ENCODE measurements around the gene EGR4. TPM values are rescaled to one million over a fixed set of nuclear protein-coding genes. Genes with fewer than 3 reads are reported as not detected.

Gene EGR4
- total and polyA plus RNA-seq, 2 donors = 0.05 to 0.14 TPM

- Histone ChIP-seq H3K4me3 (ENCODE audit: low read length in 2 of 2) (no peak overlapping the region), H3K36me3 (ENCODE audit: control insufficient read depth in 2 of 2, insufficient read depth in 2 of 2, low read length in 1 of 2) (no peaks in the 10 kb centered on the region), H3K9me3 (ENCODE audit: control insufficient read depth in 2 of 2, insufficient read depth in 1 of 2, low read length in 1 of 2) (no peaks in the 10 kb centered on the region), H3K27me3 (ENCODE audit: control insufficient read depth in 2 of 2, insufficient read depth in 1 of 2, low read length in 1 of 2) (peaks cover 0 to 2% of the 10 kb centered on the region in 2 donors), H3K4me1 (ENCODE audit: control insufficient read depth in 2 of 2, insufficient read depth in 2 of 2, low read length in 2 of 2) (no peaks in the 10 kb centered on the region), H3K27ac (ENCODE audit: low read depth in 1 of 2, low read length in 1 of 2) (no peak overlapping the region)
- WGBS = 100% methylated on average over 2 of the region's 2 CpGs
- DNase-seq (ENCODE audit: low read depth in 6 of 9, low spot score in 9 of 9) = no peak
These were observed 21.1 kb upstream of the EGR4 start for GRCh38 chr2:73314441-73314840.

DNA sequence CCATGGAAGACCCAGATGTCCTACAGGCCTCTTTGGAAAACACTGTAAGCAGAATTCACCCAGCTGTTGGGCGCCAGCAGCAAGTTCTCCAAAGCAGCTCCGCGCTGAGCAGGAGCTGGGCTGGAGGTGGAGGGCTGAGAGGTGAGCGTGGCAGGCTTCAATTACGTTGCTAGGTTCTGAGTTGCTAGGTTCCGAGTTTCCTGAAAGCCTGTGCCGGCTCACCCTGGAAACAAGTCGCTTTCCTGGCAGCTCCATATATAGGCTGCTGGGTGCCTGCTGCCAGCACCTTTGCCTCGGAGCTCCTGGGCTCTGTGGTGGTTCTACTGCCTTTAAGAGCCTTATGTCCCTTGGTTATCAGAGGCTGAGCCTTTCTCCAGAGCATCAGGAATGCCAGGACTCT is 14.4 kb upstream of the EGR4 start:
- Histone ChIP-seq H3K27ac (ENCODE audit: low read depth in 1 of 2, low read length in 1 of 2) (no peak overlapping the region), H3K4me3 (ENCODE audit: low read length in 2 of 2) (no peak overlapping the region), H3K36me3 (ENCODE audit: control insufficient read depth in 2 of 2, insufficient read depth in 2 of 2, low read length in 1 of 2) (no peaks in the 10 kb centered on the region), H3K4me1 (ENCODE audit: control insufficient read depth in 2 of 2, insufficient read depth in 2 of 2, low read length in 2 of 2) (no peaks in the 10 kb centered on the region), H3K27me3 (ENCODE audit: control insufficient read depth in 2 of 2, insufficient read depth in 1 of 2, low read length in 1 of 2) (peaks cover 2 to 21% of the 10 kb centered on the region in 2 donors), H3K9me3 (ENCODE audit: control insufficient read depth in 2 of 2, insufficient read depth in 1 of 2, low read length in 1 of 2) (no peaks in the 10 kb centered on the region)
- no peak for DNase-seq (ENCODE audit: low read depth in 6 of 9, low spot score in 9 of 9)
- WGBS = 81% methylated on average over 9 of the region's 9 CpGs

- peaks cover 7 to 36% of the 10 kb centered on the region in 2 donors for H3K27me3 ChIP-seq (ENCODE audit: control insufficient read depth in 2 of 2, insufficient read depth in 1 of 2, low read length in 1 of 2)
- H3K4me3 ChIP-seq (ENCODE audit: low read length in 2 of 2) = no peak overlapping the region
- H3K9me3 ChIP-seq (ENCODE audit: control insufficient read depth in 2 of 2, insufficient read depth in 1 of 2, low read length in 1 of 2) = no peaks in the 10 kb centered on the region
- H3K27ac ChIP-seq (ENCODE audit: low read depth in 1 of 2, low read length in 1 of 2) = no peak overlapping the region
- no peaks in the 10 kb centered on the region for H3K4me1 ChIP-seq (ENCODE audit: control insufficient read depth in 2 of 2, insufficient read depth in 2 of 2, low read length in 2 of 2)
- no peak for DNase-seq (ENCODE audit: low read depth in 6 of 9, low spot score in 9 of 9)
- H3K36me3 ChIP-seq (ENCODE audit: control insufficient read depth in 2 of 2, insufficient read depth in 2 of 2, low read length in 1 of 2) = no peaks in the 10 kb centered on the region
- 81% methylated on average over 4 of the region's 4 CpGs for WGBS
These were observed 8.3 kb upstream of the EGR4 start for GRCh38 chr2:73301636-73302035.

- no peak for DNase-seq (ENCODE audit: low read depth in 6 of 9, low spot score in 9 of 9)
- no peaks in the 10 kb centered on the region for H3K4me1 ChIP-seq (ENCODE audit: control insufficient read depth in 2 of 2, insufficient read depth in 2 of 2, low read length in 2 of 2)
- 74% methylated on average over 3 of the region's 3 CpGs for WGBS
These were observed 7.6 kb upstream of the EGR4 start for GRCh38 chr2:73300926-73301325.

GRCh38 chr2:73297586-73297985 is 4.2 kb upstream of the EGR4 start:
- H3K4me3 ChIP-seq (ENCODE audit: low read length in 2 of 2) = no peak overlapping the region
- no peak for DNase-seq (ENCODE audit: low read depth in 6 of 9, low spot score in 9 of 9)
- H3K4me1 ChIP-seq (ENCODE audit: control insufficient read depth in 2 of 2, insufficient read depth in 2 of 2, low read length in 2 of 2) = peaks cover 3 to 7% of the 10 kb centered on the region in 2 donors
- no peaks in the 10 kb centered on the region for H3K36me3 ChIP-seq (ENCODE audit: control insufficient read depth in 2 of 2, insufficient read depth in 2 of 2, low read length in 1 of 2)
- no peak overlapping the region for H3K27ac ChIP-seq (ENCODE audit: low read depth in 1 of 2, low read length in 1 of 2)
- 70% methylated on average over 4 of the region's 4 CpGs for WGBS
- no peaks in the 10 kb centered on the region for H3K9me3 ChIP-seq (ENCODE audit: control insufficient read depth in 2 of 2, insufficient read depth in 1 of 2, low read length in 1 of 2)
- peaks cover 36 to 67% of the 10 kb centered on the region in 2 donors for H3K27me3 ChIP-seq (ENCODE audit: control insufficient read depth in 2 of 2, insufficient read depth in 1 of 2, low read length in 1 of 2)

More at GRCh38 chr2:73300926-73301325, 7.6 kb upstream of the EGR4 start:
- Histone ChIP-seq H3K27ac (ENCODE audit: low read depth in 1 of 2, low read length in 1 of 2) (no peak overlapping the region), H3K27me3 (ENCODE audit: control insufficient read depth in 2 of 2, insufficient read depth in 1 of 2, low read length in 1 of 2) (peaks cover 9 to 41% of the 10 kb centered on the region in 2 donors), H3K9me3 (ENCODE audit: control insufficient read depth in 2 of 2, insufficient read depth in 1 of 2, low read length in 1 of 2) (no peaks in the 10 kb centered on the region), H3K4me3 (ENCODE audit: low read length in 2 of 2) (no peak overlapping the region), H3K36me3 (ENCODE audit: control insufficient read depth in 2 of 2, insufficient read depth in 2 of 2, low read length in 1 of 2) (no peaks in the 10 kb centered on the region)

- H3K27me3 ChIP-seq (ENCODE audit: control insufficient read depth in 2 of 2, insufficient read depth in 1 of 2, low read length in 1 of 2) = peaks cover 40 to 68% of the 10 kb centered on the region in 2 donors
These were observed 3.8 kb upstream of the EGR4 start for GRCh38 chr2:73297151-73297559.

DNA sequence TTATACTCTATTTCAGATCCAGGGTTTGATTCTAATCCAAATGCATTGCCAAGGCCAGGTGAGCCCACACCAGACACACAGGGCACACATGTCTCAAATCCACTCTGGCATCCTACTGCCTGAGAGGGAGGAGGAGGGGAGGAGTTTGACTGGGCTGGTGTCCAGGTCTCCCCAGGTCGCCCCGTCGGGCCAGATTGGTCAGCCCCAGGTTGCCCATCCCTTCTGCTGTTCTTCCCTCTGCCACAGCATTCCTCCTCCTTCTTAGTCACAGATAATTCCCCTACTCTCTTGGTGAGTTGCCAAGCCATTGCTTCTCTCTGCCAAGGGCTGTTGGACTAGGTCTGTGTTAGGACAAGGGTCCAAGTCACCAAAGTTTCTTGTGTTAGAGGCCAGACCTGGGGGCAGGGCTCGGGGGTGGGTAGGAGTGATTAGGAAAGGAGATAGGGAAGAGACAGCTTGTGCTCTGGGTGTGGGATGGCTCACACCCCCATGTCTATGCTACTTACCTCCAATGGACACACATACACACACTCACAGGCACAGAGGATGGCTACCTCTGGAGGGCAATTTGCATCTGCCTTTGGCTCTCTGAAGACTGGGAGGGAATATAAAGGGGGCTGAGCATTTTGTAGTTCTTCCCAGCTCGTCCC is 2.5 kb upstream of the EGR4 start:
- no peak for DNase-seq (ENCODE audit: low read depth in 6 of 9, low spot score in 9 of 9)

More at GRCh38 chr2:73297151-73297559, 3.8 kb upstream of the EGR4 start:
- Histone ChIP-seq H3K4me1 (ENCODE audit: control insufficient read depth in 2 of 2, insufficient read depth in 2 of 2, low read length in 2 of 2) (peaks cover 3 to 11% of the 10 kb centered on the region in 2 donors), H3K27ac (ENCODE audit: low read depth in 1 of 2, low read length in 1 of 2) (no peak overlapping the region), H3K36me3 (ENCODE audit: control insufficient read depth in 2 of 2, insufficient read depth in 2 of 2, low read length in 1 of 2) (no peaks in the 10 kb centered on the region), H3K9me3 (ENCODE audit: control insufficient read depth in 2 of 2, insufficient read depth in 1 of 2, low read length in 1 of 2) (no peaks in the 10 kb centered on the region), H3K4me3 (ENCODE audit: low read length in 2 of 2) (no peak overlapping the region)
- no peak for DNase-seq (ENCODE audit: low read depth in 6 of 9, low spot score in 9 of 9)
- WGBS = 25% methylated on average over 2 of the region's 2 CpGs

GRCh38 chr2:73294239-73294638 is 891 bp upstream of the EGR4 start:
- peaks cover 10 to 20% of the 10 kb centered on the region in 2 donors for H3K4me1 ChIP-seq (ENCODE audit: control insufficient read depth in 2 of 2, insufficient read depth in 2 of 2, low read length in 2 of 2)
- no peaks in the 10 kb centered on the region for H3K36me3 ChIP-seq (ENCODE audit: control insufficient read depth in 2 of 2, insufficient read depth in 2 of 2, low read length in 1 of 2)
- 97% methylated on average over 2 of the region's 2 CpGs for WGBS
- DNase-seq (ENCODE audit: low read depth in 6 of 9, low spot score in 9 of 9) = no peak
- H3K9me3 ChIP-seq (ENCODE audit: control insufficient read depth in 2 of 2, insufficient read depth in 1 of 2, low read length in 1 of 2) = peaks cover 0 to 1% of the 10 kb centered on the region in 2 donors
- no peak overlapping the region for H3K4me3 ChIP-seq (ENCODE audit: low read length in 2 of 2)
- H3K27me3 ChIP-seq (ENCODE audit: control insufficient read depth in 2 of 2, insufficient read depth in 1 of 2, low read length in 1 of 2) = peaks cover 59 to 84% of the 10 kb centered on the region in 2 donors
- no peak overlapping the region for H3K27ac ChIP-seq (ENCODE audit: low read depth in 1 of 2, low read length in 1 of 2)

More for the DNA sequence above, 2.5 kb upstream of the EGR4 start:
- H3K9me3 ChIP-seq (ENCODE audit: control insufficient read depth in 2 of 2, insufficient read depth in 1 of 2, low read length in 1 of 2) = peaks cover 0 to 1% of the 10 kb centered on the region in 2 donors
- no peak overlapping the region for H3K27ac ChIP-seq (ENCODE audit: low read depth in 1 of 2, low read length in 1 of 2)
- peaks cover 52 to 74% of the 10 kb centered on the region in 2 donors for H3K27me3 ChIP-seq (ENCODE audit: control insufficient read depth in 2 of 2, insufficient read depth in 1 of 2, low read length in 1 of 2)
- H3K4me3 ChIP-seq (ENCODE audit: low read length in 2 of 2) = no peak overlapping the region
- no peaks in the 10 kb centered on the region for H3K36me3 ChIP-seq (ENCODE audit: control insufficient read depth in 2 of 2, insufficient read depth in 2 of 2, low read length in 1 of 2)
- H3K4me1 ChIP-seq (ENCODE audit: control insufficient read depth in 2 of 2, insufficient read depth in 2 of 2, low read length in 2 of 2) = peaks cover 10 to 20% of the 10 kb centered on the region in 2 donors
- WGBS = 39% methylated on average over 5 of the region's 5 CpGs

- Histone ChIP-seq H3K27me3 (ENCODE audit: control insufficient read depth in 2 of 2, insufficient read depth in 1 of 2, low read length in 1 of 2) (peaks cover 59 to 95% of the 10 kb centered on the region in 2 donors), H3K36me3 (ENCODE audit: control insufficient read depth in 2 of 2, insufficient read depth in 2 of 2, low read length in 1 of 2) (no peaks in the 10 kb centered on the region), H3K4me1 (ENCODE audit: control insufficient read depth in 2 of 2, insufficient read depth in 2 of 2, low read length in 2 of 2) (peaks cover 10 to 20% of the 10 kb centered on the region in 2 donors), H3K9me3 (ENCODE audit: control insufficient read depth in 2 of 2, insufficient read depth in 1 of 2, low read length in 1 of 2) (peaks cover 0 to 1% of the 10 kb centered on the region in 2 donors), H3K27ac (ENCODE audit: low read depth in 1 of 2, low read length in 1 of 2) (no peak overlapping the region), H3K4me3 (ENCODE audit: low read length in 2 of 2) (peak overlapping the region in 1 of 2 donors; percentile 52)
- 5% methylated on average over 64 of the region's 64 CpGs for WGBS
- no peak for DNase-seq (ENCODE audit: low read depth in 6 of 9, low spot score in 9 of 9)
These were observed 328 bp downstream of the EGR4 start for GRCh38 chr2:73292906-73293533.

Measured in thymus (tissue), 11 donors.